Keratinocyte (primary cell): ENCODE measurements around the gene CIZ1. TPM values are rescaled to one million over a fixed set of nuclear protein-coding genes. Genes with fewer than 3 reads are reported as not detected.

Source experiments
- DNase-seq: peaks from one replicate; pipeline ENCODE4 v3.0.0-alpha.2; 2011; ENCODE audit warnings: low read depth, missing footprints, low spot score
- FAIRE-seq: peaks from 2 replicates; lab custom pipeline; 2011; peaks lifted over from hg19 to GRCh38; lab: Jason Lieb, UNC
- H2AFZ ChIP-seq: 2 replicates; pipeline ENCODE4 v1.6.0; 2012; ENCODE audit warnings: low read length, control low read depth, inconsistent platforms; ENCODE audit not compliant: control insufficient read depth
- H3K27ac ChIP-seq: 2 replicates; pipeline ENCODE4 v1.5.1; 2011; ENCODE audit warnings: low read length; ENCODE audit not compliant: control insufficient read depth, insufficient read depth
- H3K27me3 ChIP-seq: 3 replicates; pipeline ENCODE4 v1.6.0; 2011; ENCODE audit warnings: low read length; ENCODE audit not compliant: control insufficient read depth, insufficient read depth; ENCODE audit errors: extremely low read depth
- H3K36me3 ChIP-seq, 2 experiments: 2 replicates in 1 of 2; 3 replicates in 1 of 2; pipeline ENCODE4 v1.5.1; 2011; ENCODE audit warnings: low read length in 2 of 2, mild to moderate bottlenecking in 1 of 2; ENCODE audit not compliant: control insufficient read depth in 2 of 2, insufficient read depth in 2 of 2; ENCODE audit errors: extremely low read depth in 1 of 2
- H3K4me1 ChIP-seq: 3 replicates; pipeline ENCODE4 v1.5.1; 2011; ENCODE audit warnings: low read length; ENCODE audit not compliant: control insufficient read depth, insufficient read depth; ENCODE audit errors: extremely low read depth
- H3K4me2 ChIP-seq: 3 replicates; pipeline ENCODE4 v1.6.0; 2011; ENCODE audit warnings: low read depth, low read length; ENCODE audit not compliant: control insufficient read depth, insufficient read depth; ENCODE audit errors: extremely low read depth
- H3K4me3 ChIP-seq, 3 experiments: fragments of 200-600 bp in 1 of 3; sonication (generic) in 1 of 3; 2 replicates in 2 of 3; 3 replicates in 1 of 3; pipeline ENCODE4 v1.5.1; 2011 to 2016; ENCODE audit warnings: low read length in 3 of 3, mild to moderate bottlenecking in 3 of 3, control low read depth in 2 of 3, inconsistent platforms in 1 of 3, low read depth in 1 of 3, mixed read lengths in 1 of 3, mixed run types in 1 of 3, moderate library complexity in 1 of 3; ENCODE audit not compliant: control insufficient read depth in 2 of 3, insufficient read depth in 2 of 3; ENCODE audit errors: extremely low read depth in 1 of 3
- H3K79me2 ChIP-seq: 2 replicates; pipeline ENCODE4 v1.6.0; 2012; ENCODE audit warnings: low read length; ENCODE audit not compliant: control insufficient read depth, insufficient read depth
- H3K9ac ChIP-seq: 3 replicates; pipeline ENCODE4 v1.6.0; 2011; ENCODE audit warnings: low read length; ENCODE audit not compliant: control insufficient read depth, insufficient read depth; ENCODE audit errors: extremely low read depth
- H3K9me1 ChIP-seq: 3 replicates; pipeline ENCODE4 v1.6.0; 2011; ENCODE audit warnings: low read length; ENCODE audit not compliant: control insufficient read depth, insufficient read depth; ENCODE audit errors: extremely low read depth
- H3K9me3 ChIP-seq: 2 replicates; pipeline ENCODE4 v1.5.1; 2012; ENCODE audit warnings: low read depth, low read length; ENCODE audit not compliant: control insufficient read depth
- H4K20me1 ChIP-seq: 3 replicates; pipeline ENCODE4 v1.6.0; 2011; ENCODE audit warnings: low read length; ENCODE audit not compliant: control insufficient read depth, insufficient read depth; ENCODE audit errors: extremely low read depth
- EZH2 ChIP-seq: IDR thresholded peaks from one replicate; pipeline ENCODE4 v1.6.1; 2012; ENCODE audit warnings: inconsistent platforms, mild to moderate bottlenecking, low read length, moderate library complexity
- dilution Hi-C: fragments of 300-500 bp; cut with MboI; formaldehyde crosslinking; loops from one replicate; pipeline ENCODE4 v1.7.0; 2020; ENCODE audit warnings: low sequenced_read_pairs; ENCODE audit not compliant: extremely low pct_ligation_motif_present
- polyA plus RNA-seq, 5 experiments: library from polyadenylated mRNA; depleted of rRNA in 3 of 5; stranded (reverse) in 3 of 5; stranded (forward) in 1 of 5; unstranded in 1 of 5; fragments of >200 nt; gene quantifications; 1 replicate in 1 of 5; 2 replicates in 3 of 5; 3 replicates in 1 of 5; pipeline versions ENCODE4 v1.2.1 to v1.2.3, GENCODE V29; 2011 to 2012; ENCODE audit warnings: missing spikeins in 2 of 5, low read depth in 1 of 5, low replicate concordance in 1 of 5
- TF ChIP-seq, protein P1 (sequence below), 3 experiments: IDR thresholded peaks in 1 of 3; conservative IDR thresholded peaks in 1 of 3; optimal IDR thresholded peaks in 1 of 3; 2 replicates in 2 of 3; 3 replicates in 1 of 3; pipeline versions ENCODE3 to v1.5.1; 2011; ENCODE audit warnings: low read length in 3 of 3, mild to moderate bottlenecking in 3 of 3, moderate library complexity in 2 of 3, control low read depth in 1 of 3, inconsistent platforms in 1 of 3; ENCODE audit not compliant: insufficient read depth in 2 of 3; ENCODE audit errors: extremely low read depth in 1 of 3

Gene CIZ1
- polyA plus RNA-seq, 1 donor (not counting 4 experiments of a cell fraction or from before 2014, with no cell fraction given) = 23.5 TPM

DNA sequence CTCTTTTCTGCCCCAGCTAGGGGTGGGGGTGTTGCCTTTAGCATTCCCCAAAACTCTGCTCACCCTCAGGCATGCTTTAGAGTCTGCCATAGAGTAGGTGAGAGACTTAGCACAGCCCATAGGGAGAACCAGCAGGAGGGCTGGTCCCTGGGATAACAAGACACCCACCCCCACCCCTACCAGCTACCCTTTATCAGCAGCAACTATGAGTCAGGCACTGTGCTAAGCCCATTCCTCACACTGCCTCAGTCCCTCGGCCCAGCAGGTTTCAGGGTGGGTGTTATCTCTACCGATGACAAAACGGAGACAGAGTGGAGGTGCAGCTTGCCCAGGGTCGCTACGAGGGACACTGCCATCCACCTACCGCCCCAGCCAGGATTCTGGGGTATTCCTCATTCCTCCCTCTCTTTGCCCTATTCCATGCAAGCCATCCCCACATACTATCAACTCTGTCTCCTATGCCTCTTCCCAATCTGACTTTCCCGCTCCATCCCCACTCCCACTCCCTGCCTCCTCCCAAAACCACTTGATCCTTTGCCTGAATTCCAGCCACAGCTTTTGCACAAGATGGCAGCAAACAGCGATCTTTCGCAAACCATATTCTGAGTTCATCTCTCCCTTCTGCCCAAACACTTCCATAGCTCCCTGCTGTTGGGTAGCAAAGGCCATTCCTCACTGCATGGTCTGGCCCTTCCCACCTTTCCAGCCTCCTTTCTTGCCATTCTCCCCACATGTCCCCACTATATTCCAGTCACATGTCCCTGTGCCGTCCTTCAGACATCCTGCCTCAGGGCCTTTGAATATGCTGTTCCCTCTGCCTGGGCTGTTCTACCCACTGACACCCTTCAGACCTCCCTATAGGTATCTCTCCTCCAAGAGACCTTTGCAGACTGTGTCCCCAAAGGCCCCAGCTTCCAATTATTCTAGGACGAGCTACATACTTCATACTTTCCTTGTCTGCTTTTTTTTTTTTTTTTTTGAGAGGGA, 5.1 kb downstream of the CIZ1 start:
- Histone ChIP-seq H3K27me3 (no peaks in the 10 kb centered on the region), H3K4me3 (no peak overlapping the region), H3K36me3 (peaks cover 25 to 26% of the 10 kb centered on the region in 2 experiments), H3K4me1 (peaks cover 15% of the 10 kb centered on the region), H3K27ac (no peak overlapping the region), H3K9me1 (no peaks in the 10 kb centered on the region), H4K20me1 (no peaks in the 10 kb centered on the region), H3K9ac (no peak overlapping the region), H3K4me2 (no peak overlapping the region), H3K79me2 (peaks cover 13% of the 10 kb centered on the region), H2AFZ (no peak overlapping the region), H3K9me3 (no peaks in the 10 kb centered on the region)
- no peak for DNase-seq
- dilution Hi-C loops = no loop called here
- TF ChIP-seq, protein P1, sequence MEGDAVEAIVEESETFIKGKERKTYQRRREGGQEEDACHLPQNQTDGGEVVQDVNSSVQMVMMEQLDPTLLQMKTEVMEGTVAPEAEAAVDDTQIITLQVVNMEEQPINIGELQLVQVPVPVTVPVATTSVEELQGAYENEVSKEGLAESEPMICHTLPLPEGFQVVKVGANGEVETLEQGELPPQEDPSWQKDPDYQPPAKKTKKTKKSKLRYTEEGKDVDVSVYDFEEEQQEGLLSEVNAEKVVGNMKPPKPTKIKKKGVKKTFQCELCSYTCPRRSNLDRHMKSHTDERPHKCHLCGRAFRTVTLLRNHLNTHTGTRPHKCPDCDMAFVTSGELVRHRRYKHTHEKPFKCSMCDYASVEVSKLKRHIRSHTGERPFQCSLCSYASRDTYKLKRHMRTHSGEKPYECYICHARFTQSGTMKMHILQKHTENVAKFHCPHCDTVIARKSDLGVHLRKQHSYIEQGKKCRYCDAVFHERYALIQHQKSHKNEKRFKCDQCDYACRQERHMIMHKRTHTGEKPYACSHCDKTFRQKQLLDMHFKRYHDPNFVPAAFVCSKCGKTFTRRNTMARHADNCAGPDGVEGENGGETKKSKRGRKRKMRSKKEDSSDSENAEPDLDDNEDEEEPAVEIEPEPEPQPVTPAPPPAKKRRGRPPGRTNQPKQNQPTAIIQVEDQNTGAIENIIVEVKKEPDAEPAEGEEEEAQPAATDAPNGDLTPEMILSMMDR (optimal IDR thresholded peaks at IDR 0.05 in 1 of 3, IDR thresholded peaks at IDR 0.05 in 1 of 3, conservative IDR thresholded peaks at IDR 0.05 in 1 of 3; ENCODE audit: extremely low read depth in 1 of 3, insufficient read depth in 2 of 3, low read length in 3 of 3) = no peak
- TF ChIP-seq EZH2 = no peak
- FAIRE-seq = no peak

DNA sequence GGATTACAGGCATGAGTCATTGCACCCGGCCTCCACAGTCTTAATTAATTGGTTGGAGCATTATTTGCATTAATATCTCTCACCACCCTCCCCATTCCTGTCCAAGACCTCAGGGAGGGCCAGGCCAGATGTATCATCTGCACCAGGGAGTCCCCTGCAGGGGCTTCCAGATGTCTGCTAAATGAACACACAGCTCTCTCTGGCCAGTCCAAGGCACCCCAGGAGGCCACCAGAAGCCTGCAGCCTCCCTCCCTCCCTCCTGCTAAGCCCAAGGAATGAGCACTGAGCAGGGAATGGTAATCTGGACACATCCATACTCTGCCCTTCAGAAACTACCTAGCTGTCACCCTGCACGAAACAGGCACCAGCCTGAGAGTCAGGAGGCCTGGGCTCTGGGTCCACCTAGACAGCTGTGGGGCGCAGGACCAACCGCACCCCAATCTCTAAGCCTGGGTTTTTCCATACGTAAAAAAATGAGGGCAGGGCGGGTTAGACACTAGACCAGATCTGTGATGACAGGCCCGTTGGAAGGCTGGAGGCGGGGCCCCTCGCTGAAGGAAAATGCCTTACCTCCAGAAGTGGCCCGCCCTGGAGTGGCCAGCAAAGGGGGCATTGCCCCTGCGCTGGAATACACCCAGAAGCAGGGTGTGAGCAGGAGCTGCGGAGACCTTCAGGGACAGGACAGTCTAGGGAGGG, 8.3 kb downstream of the CIZ1 start:
- no peaks in the 10 kb centered on the region for H3K79me2 ChIP-seq
- no peak overlapping the region for H2AFZ ChIP-seq
- H3K9me1 ChIP-seq = no peaks in the 10 kb centered on the region
- no peak overlapping the region for H3K27ac ChIP-seq
- FAIRE-seq (no peak), DNase-seq (no peak)
- peaks cover 2% of the 10 kb centered on the region for H3K9me3 ChIP-seq
- dilution Hi-C loops = no loop called here
- no peak overlapping the region for H3K9ac ChIP-seq
- no peaks in the 10 kb centered on the region for H4K20me1 ChIP-seq
- no peaks in the 10 kb centered on the region for H3K27me3 ChIP-seq
- H3K4me2 ChIP-seq = no peak overlapping the region
- TF ChIP-seq EZH2 = no peak
- TF ChIP-seq, protein P1 (optimal IDR thresholded peaks at IDR 0.05 in 1 of 3, IDR thresholded peaks at IDR 0.05 in 1 of 3, conservative IDR thresholded peaks at IDR 0.05 in 1 of 3; ENCODE audit: extremely low read depth in 1 of 3, insufficient read depth in 2 of 3, low read length in 3 of 3) = no peak
- no peak overlapping the region for H3K4me3 ChIP-seq
- H3K4me1 ChIP-seq = peaks cover 9% of the 10 kb centered on the region
- H3K36me3 ChIP-seq = peaks cover 36 to 43% of the 10 kb centered on the region in 2 experiments
